Lung (tissue), 12 donors: ENCODE measurements around the gene NAALAD2. TPM values are rescaled to one million over a fixed set of nuclear protein-coding genes. Genes with fewer than 3 reads are reported as not detected.

Experiments
- ATAC-seq: fragments of 200-7000 bp; cut with Tn5 transposase; one replicate; pipeline ENCODE4 v1.9.1; 2020; ENCODE audit warnings: moderate number of reproducible peaks; ENCODE audit not compliant: insufficient read depth, low FRiP score
- DNase-seq, 3 donors: peaks; one replicate each; pipeline ENCODE4 v3.0.0-alpha.2; 2013 to 2017
- H3K27ac ChIP-seq, 2 donors: one replicate each; pipeline ENCODE4 v1.5.1; 2013; ENCODE audit warnings: mild to moderate bottlenecking in 2 of 2, moderate library complexity in 2 of 2, control low read depth in 1 of 2, inconsistent platforms in 1 of 2, low read depth in 1 of 2, low read length in 1 of 2
- H3K27me3 ChIP-seq, 3 donors: one replicate each; pipeline ENCODE4 v1.5.1; 2013; ENCODE audit warnings: low read length in 2 of 3; ENCODE audit not compliant: control insufficient read depth in 3 of 3, insufficient read depth in 3 of 3
- H3K36me3 ChIP-seq, 4 donors: one replicate each; pipeline ENCODE4 v1.5.1; 2013; ENCODE audit warnings: low read length in 4 of 4, mild to moderate bottlenecking in 1 of 4, moderate library complexity in 1 of 4; ENCODE audit not compliant: control insufficient read depth in 4 of 4, insufficient read depth in 4 of 4
- H3K4me1 ChIP-seq, 5 donors: one replicate each; pipeline ENCODE4 v1.5.1; 2013; ENCODE audit warnings: low read length in 5 of 5, mild to moderate bottlenecking in 2 of 5, moderate library complexity in 1 of 5; ENCODE audit not compliant: control insufficient read depth in 5 of 5, insufficient read depth in 5 of 5
- H3K4me3 ChIP-seq: one replicate; pipeline ENCODE4 v1.5.1; 2013; ENCODE audit warnings: mild to moderate bottlenecking, control low read depth, moderate library complexity
- H3K9ac ChIP-seq, 2 donors: one replicate each; pipeline ENCODE4 v1.5.1; 2013; ENCODE audit warnings: low read length in 2 of 2, control low read depth in 1 of 2; ENCODE audit not compliant: insufficient read depth in 1 of 2
- H3K9me3 ChIP-seq, 4 donors: one replicate each; pipeline ENCODE4 v1.5.1; 2013; ENCODE audit warnings: low read length in 3 of 4, mild to moderate bottlenecking in 1 of 4, moderate library complexity in 1 of 4; ENCODE audit not compliant: control insufficient read depth in 4 of 4, insufficient read depth in 3 of 4
- WGBS, 2 donors: extraction: QIAGEN DNeasy Blood & Tissue Kit; methylation state at CpG; one replicate each; pipeline ENCODE4 v1.1.7; 2013; 5-methylcytosine and 5-hydroxymethylcytosine counted together
- polyA plus RNA-seq, 2 donors: library from polyadenylated mRNA; stranded (reverse); fragments of 200-250 nt; gene quantifications; one replicate each; pipeline ENCODE4 v1.2.1, GENCODE V29; 2013
- total RNA-seq, 2 donors: library from RNA; depleted of rRNA in 1 of 2; stranded (reverse); fragments of >200 nt in 1 of 2; gene quantifications; one replicate each; pipeline ENCODE4 v1.2.1, GENCODE V29; 2014 to 2021
- TF ChIP-seq, protein P1 (sequence below): IDR thresholded peaks from 2 replicates; pipeline ENCODE4 v1.5.1; 2012; ENCODE audit warnings: mild to moderate bottlenecking; ENCODE audit errors: control extremely low read depth, extremely low read depth
- donor health status: control.
- donor health status: control.
- donor health status: Bipolar disorder and iron deficiency.
- donor health status: healthy.
- donor health status: DM: yes; HTN: yes; CAD: no.

NAALAD2 gene
- total and polyA plus RNA-seq, 4 donors = 0.14 to 32.0 (median 0.68) TPM

DNA sequence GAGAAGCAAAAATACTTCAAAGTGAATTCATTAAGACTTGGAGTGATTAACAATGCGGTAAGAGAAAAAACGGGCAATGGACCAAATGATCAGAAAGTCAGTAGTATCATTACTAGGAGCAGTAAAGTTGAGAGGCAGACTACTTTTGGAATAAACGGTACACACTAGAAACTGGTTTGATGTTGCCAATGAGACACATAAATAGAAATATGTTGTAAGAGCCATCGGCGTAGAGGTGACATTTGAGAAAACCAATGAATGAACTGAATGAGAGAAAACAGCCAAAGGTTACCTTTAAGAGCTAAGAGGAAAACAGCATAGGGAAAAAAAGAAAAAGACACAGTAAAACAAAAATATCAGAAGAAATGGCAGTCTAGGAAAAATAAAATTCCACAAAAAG, 82.1 kb downstream of the NAALAD2 start:
- 89 to 91% methylated on average over 5 of the region's 5 CpGs for WGBS, 2 donors
- no peak for ATAC-seq
- Histone ChIP-seq H3K36me3 (peaks cover 0 to 8% (median 4%) of the 10 kb centered on the region in 4 donors), H3K4me3 (no peak overlapping the region), H3K27me3 (no peaks in the 10 kb centered on the region), H3K9me3 (no peaks in the 10 kb centered on the region), H3K4me1 (peaks cover 0 to 19% (median under 1%) of the 10 kb centered on the region in 5 donors), H3K9ac (no peak overlapping the region), H3K27ac (no peak overlapping the region)
- DNase-seq = no peak
- TF ChIP-seq, protein P1, sequence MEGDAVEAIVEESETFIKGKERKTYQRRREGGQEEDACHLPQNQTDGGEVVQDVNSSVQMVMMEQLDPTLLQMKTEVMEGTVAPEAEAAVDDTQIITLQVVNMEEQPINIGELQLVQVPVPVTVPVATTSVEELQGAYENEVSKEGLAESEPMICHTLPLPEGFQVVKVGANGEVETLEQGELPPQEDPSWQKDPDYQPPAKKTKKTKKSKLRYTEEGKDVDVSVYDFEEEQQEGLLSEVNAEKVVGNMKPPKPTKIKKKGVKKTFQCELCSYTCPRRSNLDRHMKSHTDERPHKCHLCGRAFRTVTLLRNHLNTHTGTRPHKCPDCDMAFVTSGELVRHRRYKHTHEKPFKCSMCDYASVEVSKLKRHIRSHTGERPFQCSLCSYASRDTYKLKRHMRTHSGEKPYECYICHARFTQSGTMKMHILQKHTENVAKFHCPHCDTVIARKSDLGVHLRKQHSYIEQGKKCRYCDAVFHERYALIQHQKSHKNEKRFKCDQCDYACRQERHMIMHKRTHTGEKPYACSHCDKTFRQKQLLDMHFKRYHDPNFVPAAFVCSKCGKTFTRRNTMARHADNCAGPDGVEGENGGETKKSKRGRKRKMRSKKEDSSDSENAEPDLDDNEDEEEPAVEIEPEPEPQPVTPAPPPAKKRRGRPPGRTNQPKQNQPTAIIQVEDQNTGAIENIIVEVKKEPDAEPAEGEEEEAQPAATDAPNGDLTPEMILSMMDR = no peak

DNA sequence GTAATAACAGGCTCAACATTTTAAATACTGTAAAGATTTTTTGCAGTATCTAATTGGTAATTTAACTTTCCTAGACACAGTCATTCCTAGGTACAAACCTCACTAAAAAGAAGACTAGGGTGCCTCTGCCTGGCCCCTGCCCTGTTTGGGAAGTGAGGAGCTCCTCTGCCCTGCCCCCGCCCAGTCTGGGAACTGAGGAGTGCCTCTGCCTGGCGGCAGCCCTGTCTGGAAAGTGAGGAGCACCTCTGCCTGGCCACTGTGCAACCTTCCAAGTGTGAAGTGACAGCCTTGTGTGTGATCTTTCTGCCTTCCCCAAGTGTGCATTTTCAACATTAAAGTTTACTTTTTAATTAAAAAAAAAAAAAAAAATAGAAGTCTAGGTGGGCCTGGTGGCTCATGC, 84.1 kb downstream of the NAALAD2 start:
- no peak for DNase-seq
- Histone ChIP-seq H3K4me3 (no peak overlapping the region), H3K27ac (no peak overlapping the region), H3K9ac (no peak overlapping the region), H3K9me3 (no peaks in the 10 kb centered on the region), H3K36me3 (peaks cover 0 to 4% (median 3%) of the 10 kb centered on the region in 4 donors), H3K4me1 (peaks cover 0 to 20% (median 4%) of the 10 kb centered on the region in 5 donors), H3K27me3 (no peaks in the 10 kb centered on the region)
- ATAC-seq = no peak
- TF ChIP-seq, protein P1 = no peak
- WGBS, 2 donors = 66 to 85% methylated on average over 2 of the region's 2 CpGs

DNA sequence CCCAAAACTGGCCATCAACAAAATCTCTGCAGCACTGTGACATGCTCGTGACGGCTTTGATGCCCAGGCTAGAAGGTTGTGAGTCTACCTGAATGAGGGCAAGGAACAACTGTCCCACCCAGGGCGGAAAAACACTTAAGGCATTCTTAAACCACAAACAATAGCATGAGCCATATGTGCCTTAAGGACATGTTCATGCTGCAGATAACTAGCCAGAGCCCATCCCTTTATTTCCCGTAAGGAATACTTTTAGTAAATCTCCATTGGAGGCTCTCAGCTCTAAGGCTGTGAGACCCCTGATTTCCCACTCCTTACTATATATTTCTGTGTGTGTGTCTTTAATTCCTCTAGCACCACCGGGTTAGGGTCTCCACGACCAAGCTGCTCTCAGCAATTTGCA, 85.0 kb downstream of the NAALAD2 start:
- TF ChIP-seq, protein P1 = no peak
- Histone ChIP-seq H3K9ac (no peak overlapping the region), H3K4me1 (peaks cover 0 to 22% (median 4%) of the 10 kb centered on the region in 5 donors), H3K27ac (no peak overlapping the region), H3K27me3 (no peaks in the 10 kb centered on the region), H3K36me3 (peaks cover 0 to 4% (median 0%) of the 10 kb centered on the region in 4 donors), H3K4me3 (no peak overlapping the region), H3K9me3 (no peaks in the 10 kb centered on the region)
- no peak for ATAC-seq
- DNase-seq = no peak
- 97% methylated on average over 6 of the region's 6 CpGs for WGBS, 2 donors

DNA sequence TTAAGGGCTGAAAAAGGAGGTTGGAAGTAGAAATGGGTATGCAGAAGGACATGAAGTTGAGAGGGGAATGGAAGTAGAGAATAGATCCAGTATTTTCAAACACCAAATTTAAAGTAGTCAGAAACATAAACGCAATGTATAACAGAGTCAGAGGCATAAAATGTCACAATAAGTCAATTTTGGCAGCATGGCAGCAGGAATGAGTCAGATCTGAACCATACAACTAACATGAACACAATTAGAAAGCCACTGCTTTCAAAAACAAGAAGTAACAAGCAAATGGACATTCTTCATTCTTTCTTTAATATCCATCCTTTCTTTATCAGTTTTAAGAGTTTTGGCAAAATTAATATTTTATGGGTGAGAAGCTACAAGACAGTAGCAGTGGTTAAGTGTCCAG, 85.9 kb downstream of the NAALAD2 start:
- Histone ChIP-seq H3K27me3 (no peaks in the 10 kb centered on the region), H3K27ac (no peak overlapping the region), H3K9ac (no peak overlapping the region), H3K4me3 (no peak overlapping the region), H3K36me3 (peaks cover 0 to 4% (median 0%) of the 10 kb centered on the region in 4 donors), H3K9me3 (no peaks in the 10 kb centered on the region), H3K4me1 (peaks cover 0 to 22% (median 4%) of the 10 kb centered on the region in 5 donors)
- no peak for DNase-seq
- ATAC-seq = no peak
- TF ChIP-seq, protein P1 = no peak
- 87 to 91% methylated on average over 1 of the region's 1 CpG for WGBS, 2 donors
